BLaER1 treated with 17β-estradiol and CSF1 and Interleukin-3, amounts not matched to agents 10 nM and 100 nM (cell line): Measurements from ENCODE around the gene UBR3.

Experiments used
- H3K27ac ChIP-seq, 11 experiments: shearing (Covaris generic); formaldehyde crosslinking; 2 replicates each; pipeline ENCODE4 v1.8.1; 2022
- H3K27me3 ChIP-seq, 11 experiments: shearing (Covaris generic); formaldehyde crosslinking; 2 replicates each; pipeline ENCODE4 v1.8.1; 2022
- H3K36me3 ChIP-seq, 11 experiments: shearing (Covaris generic); formaldehyde crosslinking; 2 replicates each; pipeline ENCODE4 v1.8.1; 2022
- H3K4me1 ChIP-seq, 10 experiments: shearing (Covaris generic); formaldehyde crosslinking; 2 replicates each; pipeline ENCODE4 v1.8.1; 2022
- H3K4me2 ChIP-seq, 11 experiments: shearing (Covaris generic); formaldehyde crosslinking; 2 replicates each; pipeline ENCODE4 v1.8.1; 2022
- H3K4me3 ChIP-seq, 10 experiments: shearing (Covaris generic); formaldehyde crosslinking; 2 replicates each; pipeline ENCODE4 v1.8.1; 2022
- H3K9ac ChIP-seq, 11 experiments: shearing (Covaris generic); formaldehyde crosslinking; 2 replicates each; pipeline ENCODE4 v1.8.1; 2022
- H3K9me3 ChIP-seq, 11 experiments: shearing (Covaris generic); formaldehyde crosslinking; replicated peaks in 1 of 11; 2 replicates each; pipeline ENCODE4 v1.8.1; 2022
- H4K20me1 ChIP-seq, 11 experiments: shearing (Covaris generic); formaldehyde crosslinking; 2 replicates each; pipeline ENCODE4 v1.8.1; 2022
- Cebpa-rat ChIP-seq, 11 experiments: shearing (Covaris generic); IDR thresholded peaks; 2 replicates each; pipeline ENCODE4 v1.8.1; 2022

The UBR3 gene

DNA sequence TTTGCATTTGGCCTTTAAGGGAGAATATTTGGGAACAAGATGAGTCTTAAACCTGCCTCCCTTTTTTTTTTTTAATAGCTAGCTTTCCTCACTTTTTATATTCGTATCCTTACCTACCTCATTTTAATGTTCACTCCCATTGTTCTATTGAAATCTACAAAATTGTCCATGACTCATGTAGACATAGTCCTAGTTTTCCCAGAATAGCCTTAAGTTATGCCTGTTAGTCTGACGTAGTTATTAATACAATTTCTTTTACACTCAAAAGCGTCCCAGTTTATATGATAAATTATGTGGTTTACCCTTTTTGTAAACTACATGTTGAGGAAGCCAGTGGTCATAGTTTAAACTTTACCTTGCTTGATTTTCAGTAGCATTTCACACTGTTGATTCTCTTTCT, 73.4 kb downstream of the UBR3 start:
- Histone ChIP-seq H3K9ac (no peak overlapping the region), H3K4me1 (0 out of 20 replicates have a peak, but pooled peaks cover 0 to 4% (median 0%) of the 10 kb centered on the region in 10 experiments), H3K4me3 (no peak overlapping the region), H3K36me3 (peaks cover 21 to 88% (median 39%) of the 10 kb centered on the region in 11 experiments; a peak in 21 of 22 replicates), H3K4me2 (no peak overlapping the region), H3K9me3 (peaks cover 0 to 17% (median 8%) of the 10 kb centered on the region in 11 experiments; a peak in 10 of 22 replicates), H3K27ac (no peak overlapping the region), H4K20me1 (no peaks in the 10 kb centered on the region; a peak in 1 of 22 replicates), H3K27me3 (no peaks in the 10 kb centered on the region)
- TF ChIP-seq Cebpa-rat (IDR thresholded peaks at IDR 0.05), result no peak

DNA sequence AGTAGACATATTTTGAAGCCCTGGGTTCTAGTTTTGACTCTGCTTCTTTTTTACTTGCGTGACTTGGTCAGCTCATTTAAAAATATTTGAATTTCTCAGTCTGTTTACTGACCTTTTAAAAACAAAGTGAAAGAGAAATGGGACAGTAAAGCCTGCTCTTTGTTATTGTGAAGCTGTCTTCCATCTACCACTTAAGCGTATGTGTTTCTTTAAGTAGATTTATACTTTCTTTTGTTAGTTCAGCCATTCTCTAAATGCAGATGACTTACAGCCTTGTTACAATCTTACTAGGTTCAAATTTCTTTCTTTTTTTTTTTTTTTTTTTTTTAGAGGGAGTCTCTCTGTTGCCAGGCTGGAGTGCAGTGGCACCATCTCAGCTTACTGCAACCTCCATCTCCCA, 79.5 kb downstream of the UBR3 start:
- no peaks in the 10 kb centered on the region for H3K27me3 ChIP-seq
- no peaks in the 10 kb centered on the region for H3K9me3 ChIP-seq
- TF ChIP-seq Cebpa-rat (IDR thresholded peaks at IDR 0.05), result no peak
- H3K27ac ChIP-seq, result no peak overlapping the region
- peaks cover 0 to 90% (median 41%) of the 10 kb centered on the region in 11 experiments; a peak in 20 of 22 replicates for H3K36me3 ChIP-seq
- no peak overlapping the region for H3K4me2 ChIP-seq
- H3K4me3 ChIP-seq, result no peak overlapping the region
- no peaks in the 10 kb centered on the region for H3K4me1 ChIP-seq
- no peak overlapping the region for H3K9ac ChIP-seq
- H4K20me1 ChIP-seq, result no peaks in the 10 kb centered on the region; a peak in 1 of 22 replicates

DNA sequence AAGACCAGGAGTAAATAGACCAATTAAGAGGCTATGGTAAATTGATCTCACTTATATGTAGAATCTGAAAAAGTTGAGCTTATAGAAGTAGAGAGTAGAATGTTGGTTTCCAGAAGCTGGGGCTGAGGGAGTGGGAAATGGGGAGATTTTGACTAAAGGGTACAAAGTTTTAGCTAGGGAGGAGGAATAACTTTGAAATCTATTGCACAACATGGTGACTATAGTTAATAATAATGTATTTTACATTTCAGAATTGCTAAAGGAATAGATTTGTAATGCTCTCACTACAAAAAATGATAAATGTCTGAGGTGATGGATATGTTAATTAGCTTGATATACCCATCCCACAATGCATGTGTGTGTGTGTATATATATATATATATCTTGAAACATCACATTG, 82.1 kb downstream of the UBR3 start:
- Histone ChIP-seq H3K36me3 (peaks cover 0 to 87% (median 40%) of the 10 kb centered on the region in 11 experiments; a peak in 21 of 22 replicates), H4K20me1 (no peaks in the 10 kb centered on the region; a peak in 1 of 22 replicates), H3K9me3 (no peaks in the 10 kb centered on the region), H3K4me2 (no peak overlapping the region), H3K4me1 (no peaks in the 10 kb centered on the region), H3K27me3 (no peaks in the 10 kb centered on the region), H3K27ac (no peak overlapping the region), H3K4me3 (no peak overlapping the region), H3K9ac (no peak overlapping the region)
- no peak for TF ChIP-seq Cebpa-rat (IDR thresholded peaks at IDR 0.05)

DNA sequence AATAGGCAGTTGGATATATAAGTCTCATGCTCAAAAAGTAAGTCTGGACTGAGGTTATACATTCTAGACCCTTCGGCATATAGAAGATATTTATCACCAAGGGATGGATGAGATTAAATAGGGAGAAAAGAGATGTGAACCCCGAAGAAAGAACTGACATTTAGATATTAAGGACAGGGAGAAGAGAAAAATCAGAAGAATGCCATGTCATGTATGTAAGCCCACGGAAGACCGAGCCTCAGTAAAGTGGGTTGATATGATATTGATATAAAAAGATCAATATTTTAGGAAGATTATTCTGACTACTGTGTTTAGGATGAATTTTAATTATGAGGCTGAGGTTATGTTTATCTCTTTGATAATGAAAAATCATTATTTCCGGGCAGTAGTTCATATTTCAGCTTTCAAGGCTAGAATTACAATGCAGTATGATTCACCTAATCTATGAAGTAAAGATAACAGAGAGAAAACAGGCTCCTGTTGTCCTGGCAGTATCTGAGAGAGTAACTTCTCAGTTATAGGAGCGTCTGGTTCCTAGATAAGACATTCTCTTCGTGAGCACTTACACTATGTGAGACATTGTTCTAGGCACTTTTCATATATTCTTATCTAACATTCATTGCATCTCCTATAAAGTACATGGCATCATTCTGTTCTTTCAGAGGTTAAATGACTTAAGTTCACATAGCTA, 83.0 kb downstream of the UBR3 start:
- Histone ChIP-seq H3K27me3 (no peaks in the 10 kb centered on the region), H3K36me3 (peaks cover 0 to 92% (median 45%) of the 10 kb centered on the region in 11 experiments; a peak in 21 of 22 replicates), H3K9ac (no peak overlapping the region), H3K4me3 (no peak overlapping the region), H3K4me1 (no peaks in the 10 kb centered on the region), H3K9me3 (no peaks in the 10 kb centered on the region), H4K20me1 (no peaks in the 10 kb centered on the region; a peak in 1 of 22 replicates), H3K4me2 (no peak overlapping the region), H3K27ac (no peak overlapping the region)
- no peak for TF ChIP-seq Cebpa-rat (IDR thresholded peaks at IDR 0.05)

DNA sequence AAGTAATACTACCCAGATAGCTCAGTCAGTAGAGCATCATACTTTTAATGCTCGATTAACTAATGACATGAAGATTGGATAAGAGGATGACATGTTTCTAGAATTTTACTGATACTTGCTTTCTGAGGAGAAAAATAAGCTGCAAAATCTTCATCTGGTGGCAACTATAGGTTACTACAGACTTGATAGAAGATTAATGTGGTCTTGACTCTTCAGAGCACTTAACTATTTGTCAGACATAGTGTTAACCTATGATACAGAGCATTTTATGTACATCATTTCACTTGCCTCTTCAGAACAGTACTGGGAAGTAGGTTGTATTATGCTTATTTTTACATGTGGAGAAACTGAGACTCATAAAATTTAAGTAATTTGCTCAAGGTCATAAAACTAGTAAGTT, 83.9 kb downstream of the UBR3 start:
- no peak for TF ChIP-seq Cebpa-rat (IDR thresholded peaks at IDR 0.05)
- no peak overlapping the region for H3K27ac ChIP-seq
- H3K4me2 ChIP-seq, result no peak overlapping the region
- no peaks in the 10 kb centered on the region for H4K20me1 ChIP-seq
- no peaks in the 10 kb centered on the region for H3K4me1 ChIP-seq
- H3K27me3 ChIP-seq, result no peaks in the 10 kb centered on the region
- H3K36me3 ChIP-seq, result peaks cover 0 to 92% (median 48%) of the 10 kb centered on the region in 11 experiments; a peak in 21 of 22 replicates
- H3K9me3 ChIP-seq, result no peaks in the 10 kb centered on the region
- no peak overlapping the region for H3K9ac ChIP-seq
- no peak overlapping the region for H3K4me3 ChIP-seq

DNA sequence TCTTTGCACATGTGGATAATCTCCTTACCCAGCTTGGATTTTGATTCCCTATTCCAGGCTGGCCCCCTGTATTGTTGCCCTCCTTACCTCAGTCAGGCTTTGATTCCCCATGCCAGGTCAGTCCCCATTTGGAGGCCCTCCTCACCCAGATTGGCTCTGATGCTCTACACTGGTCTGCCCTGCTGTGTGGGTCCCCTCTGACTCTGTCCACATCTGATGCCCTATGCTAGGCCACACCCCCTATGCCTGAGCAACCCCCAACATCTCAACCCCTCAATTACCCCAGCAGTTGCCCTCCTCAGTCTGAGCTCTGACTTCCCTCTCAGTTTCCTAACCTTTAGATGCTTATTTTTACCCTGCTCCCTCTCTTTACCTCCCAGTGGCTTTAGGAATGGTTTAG, 89.4 kb downstream of the UBR3 start:
- Histone ChIP-seq H3K36me3 (peaks cover 19 to 88% (median 53%) of the 10 kb centered on the region in 11 experiments), H3K4me2 (no peak overlapping the region), H3K9ac (no peak overlapping the region), H3K9me3 (no peaks in the 10 kb centered on the region), H3K27ac (no peak overlapping the region), H3K4me3 (no peak overlapping the region), H4K20me1 (no peaks in the 10 kb centered on the region), H3K27me3 (no peaks in the 10 kb centered on the region), H3K4me1 (no peaks in the 10 kb centered on the region)
- no peak for TF ChIP-seq Cebpa-rat (IDR thresholded peaks at IDR 0.05)

DNA sequence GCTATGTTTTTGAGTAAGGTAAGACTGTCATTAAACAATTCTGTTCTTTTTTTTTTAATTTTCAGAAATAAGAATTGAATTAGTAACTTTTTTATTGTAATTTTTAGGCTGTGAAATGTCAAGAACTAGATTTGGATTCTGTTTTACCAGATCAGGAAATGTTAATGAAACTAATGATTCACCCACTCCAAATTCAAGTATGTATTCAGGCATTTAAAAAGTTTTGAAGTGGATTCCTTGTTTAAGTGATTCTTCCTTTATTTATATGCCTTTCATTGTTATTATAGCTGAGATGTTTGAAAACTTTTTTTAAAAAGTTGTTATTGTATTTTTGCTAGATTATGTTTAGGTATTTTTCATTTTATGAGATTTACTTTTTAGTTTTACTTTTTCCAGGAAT, 96.7 kb downstream of the UBR3 start:
- 0 out of 22 replicates have a peak, but pooled peaks cover 0 to 6% (median 0%) of the 10 kb centered on the region in 11 experiments for H4K20me1 ChIP-seq
- H3K27me3 ChIP-seq, result no peaks in the 10 kb centered on the region
- no peak for TF ChIP-seq Cebpa-rat (IDR thresholded peaks at IDR 0.05)
- H3K4me1 ChIP-seq, result peaks cover 0 to under 1% (median 0%) of the 10 kb centered on the region in 10 experiments; a peak in 1 of 20 replicates
- H3K27ac ChIP-seq, result no peak overlapping the region
- peaks cover 22 to 61% (median 28%) of the 10 kb centered on the region in 11 experiments for H3K36me3 ChIP-seq
- H3K9me3 ChIP-seq, result no peaks in the 10 kb centered on the region
- H3K4me3 ChIP-seq, result no peak overlapping the region
- no peak overlapping the region for H3K9ac ChIP-seq
- no peak overlapping the region for H3K4me2 ChIP-seq

DNA sequence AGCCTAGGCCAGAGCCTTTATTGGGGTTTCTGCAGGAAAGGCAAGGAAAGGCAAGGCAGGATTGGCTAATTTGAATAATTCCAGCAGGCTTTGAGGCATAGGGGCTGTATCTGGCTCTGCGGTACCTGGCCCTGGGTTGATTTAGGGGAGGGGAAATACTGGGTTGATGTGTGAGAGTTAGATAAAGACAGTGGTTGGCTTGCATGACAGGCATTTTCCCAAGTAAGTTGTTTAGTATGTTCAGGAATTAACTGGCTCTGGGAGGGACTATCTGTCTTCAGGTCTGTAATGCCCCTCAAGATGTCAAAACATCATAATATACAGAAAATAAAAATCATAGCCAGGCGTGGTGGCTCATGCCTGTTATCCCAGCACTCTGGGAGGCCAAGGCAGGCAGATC, 98.7 kb downstream of the UBR3 start:
- Histone ChIP-seq H3K4me2 (no peak overlapping the region), H3K27me3 (no peaks in the 10 kb centered on the region), H3K27ac (no peak overlapping the region), H3K4me3 (no peak overlapping the region), H4K20me1 (0 out of 22 replicates have a peak, but pooled peaks cover 0 to 6% (median 0%) of the 10 kb centered on the region in 11 experiments), H3K9me3 (no peaks in the 10 kb centered on the region), H3K36me3 (peaks cover 19 to 69% (median 29%) of the 10 kb centered on the region in 11 experiments), H3K4me1 (peaks cover 0 to 9% (median 0%) of the 10 kb centered on the region in 10 experiments; a peak in 2 of 20 replicates), H3K9ac (no peak overlapping the region)
- TF ChIP-seq Cebpa-rat (IDR thresholded peaks at IDR 0.05), result no peak

DNA sequence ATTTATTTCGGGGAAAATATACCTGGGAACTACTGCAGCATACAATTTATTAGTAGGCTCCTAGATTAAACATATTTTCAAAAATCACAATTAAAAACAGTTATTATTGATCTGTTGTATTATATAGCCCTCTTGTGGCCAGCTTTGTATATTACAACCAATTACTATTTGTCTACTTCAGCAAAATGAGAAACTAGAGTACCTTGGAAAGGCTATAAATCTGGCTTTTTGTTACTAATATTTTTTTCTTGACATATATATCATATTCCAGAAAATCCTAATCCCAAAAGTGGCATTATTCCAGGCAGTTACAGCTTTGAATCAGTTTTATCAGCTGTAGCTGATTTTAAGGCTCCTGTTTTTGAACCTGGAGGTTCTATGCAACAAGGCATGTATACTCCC, 101.2 kb downstream of the UBR3 start:
- H4K20me1 ChIP-seq, result 0 out of 22 replicates have a peak, but pooled peaks cover 0 to 6% (median 0%) of the 10 kb centered on the region in 11 experiments
- no peak overlapping the region for H3K4me3 ChIP-seq
- no peaks in the 10 kb centered on the region for H3K9me3 ChIP-seq
- H3K27ac ChIP-seq, result no peak overlapping the region
- no peak overlapping the region for H3K4me2 ChIP-seq
- peaks cover 0 to 9% (median 0%) of the 10 kb centered on the region in 10 experiments; a peak in 2 of 20 replicates for H3K4me1 ChIP-seq
- H3K9ac ChIP-seq, result no peak overlapping the region
- peaks cover 23 to 67% (median 29%) of the 10 kb centered on the region in 11 experiments for H3K36me3 ChIP-seq
- TF ChIP-seq Cebpa-rat (IDR thresholded peaks at IDR 0.05), result no peak
- H3K27me3 ChIP-seq, result no peaks in the 10 kb centered on the region
